ENCODE data around the gene DROSHA. TPM values are rescaled to one million over a fixed set of nuclear protein-coding genes. Genes with fewer than 3 reads are reported as not detected.

Gene DROSHA
- total and polyA plus RNA-seq, 8 donors = 25.2 to 77.2 (median 44.0) TPM

GRCh38 chr5:31516802-31517201 lies 15.1 kb downstream of the DROSHA start:
- Histone ChIP-seq H3K4me3 (no peak overlapping the region), H3K9me3 (no peaks in the 10 kb centered on the region), H3K36me3 (peaks cover 33 to 89% (median 86%) of the 10 kb centered on the region in 4 donors), H3K4me1 (no peaks in the 10 kb centered on the region), H3K27ac (no peak overlapping the region), H3K27me3 (no peaks in the 10 kb centered on the region)
- intact Hi-C loops (cut with DNase I; ENCODE audit: low total_unique reads) = no loop called here
- WGBS, 5 donors = 41 to 72% (median 67%) methylated on average over 1 of the region's 1 CpG
- no peak for DNase-seq
- TF ChIP-seq POLR2A (IDR thresholded peaks at IDR 0.05) (no peak), POLR2AphosphoS5 (IDR thresholded peaks at IDR 0.05) (no peak), EP300 (IDR thresholded peaks at IDR 0.05) (no peak)
- TF ChIP-seq, protein P1, sequence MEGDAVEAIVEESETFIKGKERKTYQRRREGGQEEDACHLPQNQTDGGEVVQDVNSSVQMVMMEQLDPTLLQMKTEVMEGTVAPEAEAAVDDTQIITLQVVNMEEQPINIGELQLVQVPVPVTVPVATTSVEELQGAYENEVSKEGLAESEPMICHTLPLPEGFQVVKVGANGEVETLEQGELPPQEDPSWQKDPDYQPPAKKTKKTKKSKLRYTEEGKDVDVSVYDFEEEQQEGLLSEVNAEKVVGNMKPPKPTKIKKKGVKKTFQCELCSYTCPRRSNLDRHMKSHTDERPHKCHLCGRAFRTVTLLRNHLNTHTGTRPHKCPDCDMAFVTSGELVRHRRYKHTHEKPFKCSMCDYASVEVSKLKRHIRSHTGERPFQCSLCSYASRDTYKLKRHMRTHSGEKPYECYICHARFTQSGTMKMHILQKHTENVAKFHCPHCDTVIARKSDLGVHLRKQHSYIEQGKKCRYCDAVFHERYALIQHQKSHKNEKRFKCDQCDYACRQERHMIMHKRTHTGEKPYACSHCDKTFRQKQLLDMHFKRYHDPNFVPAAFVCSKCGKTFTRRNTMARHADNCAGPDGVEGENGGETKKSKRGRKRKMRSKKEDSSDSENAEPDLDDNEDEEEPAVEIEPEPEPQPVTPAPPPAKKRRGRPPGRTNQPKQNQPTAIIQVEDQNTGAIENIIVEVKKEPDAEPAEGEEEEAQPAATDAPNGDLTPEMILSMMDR (IDR thresholded peaks at IDR 0.05) = no peak

DNA sequence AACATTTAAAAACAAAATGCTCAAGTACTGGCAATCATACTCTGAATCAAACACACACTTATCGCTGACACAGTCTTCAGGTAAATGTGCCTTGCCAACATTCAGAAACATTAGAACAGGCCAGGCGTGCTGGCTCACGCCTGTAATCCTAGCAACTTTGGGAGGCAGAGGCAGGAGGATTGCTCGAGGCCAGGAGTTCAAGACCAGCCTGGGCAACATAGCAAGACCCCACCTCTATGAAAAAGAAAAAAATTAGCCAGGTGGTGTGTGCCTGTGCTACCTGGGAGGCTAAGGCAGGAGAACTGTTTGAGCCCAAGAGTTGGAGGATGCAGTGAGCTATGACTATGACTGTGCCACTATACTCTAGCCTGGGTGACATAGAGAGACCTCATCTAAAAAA lies 20.6 kb downstream of the DROSHA start:
- 94 to 99% (median 96%) methylated on average over 4 of the region's 4 CpGs for WGBS, 5 donors
- intact Hi-C loops (cut with DNase I; ENCODE audit: low total_unique reads) = no loop called here
- peaks cover 61 to 99% (median 98%) of the 10 kb centered on the region in 4 donors for H3K36me3 ChIP-seq

DNA sequence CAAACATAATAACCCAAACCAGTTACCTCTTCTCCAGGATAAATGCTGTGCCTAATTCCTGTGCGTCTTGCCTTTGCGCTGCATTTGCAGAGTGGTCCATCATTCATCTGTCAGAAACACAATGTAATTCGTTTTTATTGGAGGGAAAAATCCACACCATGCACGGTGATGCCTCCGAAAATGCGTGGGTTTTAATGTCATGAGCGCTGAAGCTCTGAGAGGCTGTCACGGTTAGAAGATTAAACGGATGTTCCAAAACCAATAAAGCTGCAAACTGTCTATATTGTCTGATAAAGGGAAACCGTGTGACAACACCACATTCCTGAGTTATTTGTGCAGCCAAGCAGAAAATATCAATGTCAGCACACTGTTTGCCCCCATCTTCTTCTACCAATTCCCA lies 27.4 kb downstream of the DROSHA start:
- intact Hi-C loops (cut with DNase I; ENCODE audit: low total_unique reads) = no loop called here
- Histone ChIP-seq H3K4me1 (no peaks in the 10 kb centered on the region), H3K4me3 (no peak overlapping the region), H3K27ac (no peak overlapping the region), H3K27me3 (no peaks in the 10 kb centered on the region), H3K9me3 (no peaks in the 10 kb centered on the region), H3K36me3 (peaks cover 58 to 100% (median 100%) of the 10 kb centered on the region in 4 donors)
- WGBS, 5 donors = 88 to 90% (median 90%) methylated on average over 10 of the region's 10 CpGs
- no peak for DNase-seq
- TF ChIP-seq, protein P1 (IDR thresholded peaks at IDR 0.05) = no peak
- TF ChIP-seq POLR2AphosphoS5 (IDR thresholded peaks at IDR 0.05) (no peak), POLR2A (IDR thresholded peaks at IDR 0.05) (no peak), EP300 (IDR thresholded peaks at IDR 0.05) (no peak)

More for the DNA sequence above, 20.6 kb downstream of the DROSHA start:
- H3K4me3 ChIP-seq = no peak overlapping the region
- no peaks in the 10 kb centered on the region for H3K9me3 ChIP-seq
- DNase-seq = no peak
- TF ChIP-seq EP300 (IDR thresholded peaks at IDR 0.05) = no peak
- TF ChIP-seq POLR2A (IDR thresholded peaks at IDR 0.05) = no peak
- no peak for TF ChIP-seq POLR2AphosphoS5 (IDR thresholded peaks at IDR 0.05)
- TF ChIP-seq, protein P1 (IDR thresholded peaks at IDR 0.05) = no peak
- H3K27ac ChIP-seq = no peak overlapping the region
- no peaks in the 10 kb centered on the region for H3K4me1 ChIP-seq
- no peaks in the 10 kb centered on the region for H3K27me3 ChIP-seq

DNA sequence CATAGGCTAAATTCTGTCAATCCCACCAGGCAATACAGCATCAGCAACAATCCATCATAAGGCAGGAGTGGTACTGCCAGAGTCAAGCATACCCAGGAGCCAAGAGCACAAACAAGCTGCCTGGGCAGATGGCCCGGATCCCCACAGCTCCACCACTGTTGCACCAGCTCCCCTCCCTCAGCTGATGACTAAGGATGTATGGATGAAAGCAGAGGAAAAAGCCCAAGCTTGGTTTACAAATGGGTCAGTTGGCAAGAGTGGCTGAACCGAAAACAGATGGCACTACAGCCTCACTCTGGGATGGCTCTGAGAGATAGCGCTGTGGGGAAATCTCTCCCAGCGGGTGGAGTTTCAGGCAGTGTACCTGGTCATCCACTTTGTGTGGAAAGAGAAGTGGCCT lies 29.4 kb downstream of the DROSHA start:
- no peaks in the 10 kb centered on the region for H3K9me3 ChIP-seq
- DNase-seq = no peak

More for the DNA sequence above, 29.4 kb downstream of the DROSHA start:
- no peak overlapping the region for H3K4me3 ChIP-seq
- TF ChIP-seq POLR2A (IDR thresholded peaks at IDR 0.05) (no peak), POLR2AphosphoS5 (IDR thresholded peaks at IDR 0.05) (no peak), EP300 (IDR thresholded peaks at IDR 0.05) (no peak)
- TF ChIP-seq, protein P1 (IDR thresholded peaks at IDR 0.05) = no peak
- WGBS, 5 donors = 95 to 99% (median 98%) methylated on average over 4 of the region's 4 CpGs
- intact Hi-C loops (cut with DNase I; ENCODE audit: low total_unique reads) = no loop called here
- peaks cover 55 to 100% (median 100%) of the 10 kb centered on the region in 4 donors for H3K36me3 ChIP-seq
- no peaks in the 10 kb centered on the region for H3K4me1 ChIP-seq
- no peak overlapping the region for H3K27ac ChIP-seq
- H3K27me3 ChIP-seq = no peaks in the 10 kb centered on the region

Measured in stomach (tissue), 9 donors.